GM21619 (cell line): ENCODE data around the gene PACC1.
"Not testable (repeated sequence)": the region's sequence is repeated elsewhere in the genome, so short reads cannot be mapped to it uniquely, and the experiment has no call there.

Experiments
- ATAC-seq: cut with Tn5 transposase; IDR thresholded peaks from one replicate; pipeline ENCODE4 v1.9.1; 2021; ENCODE audit not compliant: unreplicated experiment

Gene PACC1

DNA sequence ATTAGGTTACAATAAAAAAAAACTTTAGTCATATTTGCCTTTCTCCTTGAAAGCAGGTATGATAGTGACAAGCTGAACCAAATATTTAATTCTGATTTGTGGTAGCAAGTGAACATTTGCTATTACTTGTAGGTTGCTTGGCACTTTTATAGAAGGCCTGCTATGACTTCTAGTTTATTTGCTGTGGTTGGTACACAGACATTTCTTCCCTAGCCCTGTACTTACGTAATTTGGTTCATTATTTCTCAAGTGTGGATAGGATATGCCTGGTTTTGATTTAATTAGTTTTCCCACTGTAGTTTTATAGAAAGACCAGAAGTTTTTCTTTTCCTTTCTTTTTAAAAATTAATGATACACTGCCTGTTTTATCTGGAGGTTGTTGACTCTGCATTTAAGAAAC lies 73.6 kb downstream of the PACC1 start:
- no peak for ATAC-seq

DNA sequence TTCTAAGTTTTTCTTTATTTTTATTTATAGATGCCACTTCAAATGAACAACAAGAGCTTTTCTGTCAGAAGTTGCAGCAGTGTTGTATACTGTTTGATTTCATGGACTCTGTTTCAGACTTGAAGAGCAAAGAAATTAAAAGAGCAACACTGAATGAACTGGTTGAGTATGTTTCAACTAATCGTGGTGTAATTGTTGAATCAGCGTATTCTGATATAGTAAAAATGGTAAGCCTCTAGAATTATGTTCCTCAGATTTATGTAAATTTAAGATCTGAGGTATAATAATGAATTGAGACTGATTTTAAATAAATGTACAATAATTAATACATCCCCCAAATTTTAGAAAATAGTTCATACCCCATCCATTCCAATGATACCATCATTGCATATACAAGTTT lies 85.6 kb downstream of the PACC1 start:
- ATAC-seq: no peak

DNA sequence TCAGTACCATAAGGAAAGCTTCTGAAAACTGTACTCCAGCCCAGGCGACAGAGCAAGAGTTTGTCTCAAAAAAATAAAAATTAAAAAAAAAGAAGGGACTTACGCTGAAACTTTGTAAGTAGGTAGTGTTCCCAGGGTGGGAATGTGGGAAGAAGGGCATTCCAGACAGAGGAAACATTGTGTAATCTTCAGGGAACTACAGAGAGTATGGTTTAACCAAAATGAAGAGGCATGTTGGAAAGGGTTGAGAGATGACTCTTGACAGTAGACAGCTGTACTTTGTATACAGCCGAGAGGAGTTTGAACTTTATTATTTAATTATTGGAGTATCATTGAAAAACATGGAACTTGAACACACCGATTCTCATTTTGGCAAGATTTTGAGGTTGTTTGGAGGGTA lies 86.4 kb downstream of the PACC1 start:
- ATAC-seq: no peak

DNA sequence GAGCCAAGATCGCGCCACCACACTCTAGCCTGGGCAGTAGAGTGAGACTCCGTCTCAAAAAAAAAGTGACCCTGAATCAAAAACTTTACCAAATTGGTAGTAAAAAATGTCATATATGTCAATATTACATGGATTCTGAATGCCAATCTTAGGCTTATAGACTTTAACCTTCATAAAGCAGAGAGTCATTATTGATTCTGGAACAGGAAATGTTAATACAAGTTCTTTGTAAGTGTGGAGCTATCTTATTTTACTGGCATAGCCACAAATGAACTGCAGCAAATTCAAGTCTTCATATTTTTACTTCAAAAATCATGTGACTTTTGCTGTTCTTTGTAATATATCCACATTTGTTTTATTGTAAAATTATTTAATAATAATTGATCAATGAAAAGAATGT lies 88.1 kb downstream of the PACC1 start:
- no peak for ATAC-seq

DNA sequence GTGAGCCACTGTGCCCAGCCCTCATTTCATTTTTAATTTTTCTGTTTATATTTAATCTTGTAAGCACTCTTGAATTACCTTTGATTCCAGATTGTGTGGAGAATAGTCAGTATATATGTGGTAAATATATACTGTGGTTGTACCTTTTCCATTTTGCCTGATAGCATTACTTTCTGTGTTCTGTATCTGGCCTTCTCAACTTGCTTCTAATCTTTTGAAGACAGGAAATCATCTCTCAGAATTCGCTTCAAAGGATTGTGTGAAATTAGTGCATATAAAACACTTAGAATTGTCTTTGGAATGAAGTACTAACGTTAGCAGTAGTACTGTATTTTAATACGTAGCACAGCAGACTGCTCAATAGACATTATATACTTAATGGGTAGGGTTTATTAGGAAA lies 91.6 kb downstream of the PACC1 start:
- ATAC-seq: no peak

DNA sequence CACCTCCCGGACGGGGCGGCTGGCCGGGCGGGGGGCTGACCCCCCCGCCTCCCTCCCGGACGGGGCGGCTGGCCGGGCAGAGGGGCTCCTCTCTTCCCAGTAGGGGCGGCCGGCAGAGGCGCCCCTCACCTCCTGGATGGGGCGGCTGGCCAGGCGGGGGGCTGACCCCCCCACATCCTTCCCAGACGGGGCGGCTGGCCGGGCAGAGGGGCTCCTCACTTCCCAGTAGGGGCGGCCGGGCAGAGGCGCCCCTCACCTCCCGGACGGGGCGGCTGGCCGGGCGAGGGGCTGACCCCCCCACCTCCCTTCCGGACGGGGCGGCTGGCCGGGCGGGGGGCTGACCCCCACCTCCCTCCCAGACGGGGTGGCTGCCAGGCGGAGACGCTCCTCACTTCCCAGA lies 93.7 kb downstream of the PACC1 start:
- ATAC-seq: not testable (repeated sequence)

DNA sequence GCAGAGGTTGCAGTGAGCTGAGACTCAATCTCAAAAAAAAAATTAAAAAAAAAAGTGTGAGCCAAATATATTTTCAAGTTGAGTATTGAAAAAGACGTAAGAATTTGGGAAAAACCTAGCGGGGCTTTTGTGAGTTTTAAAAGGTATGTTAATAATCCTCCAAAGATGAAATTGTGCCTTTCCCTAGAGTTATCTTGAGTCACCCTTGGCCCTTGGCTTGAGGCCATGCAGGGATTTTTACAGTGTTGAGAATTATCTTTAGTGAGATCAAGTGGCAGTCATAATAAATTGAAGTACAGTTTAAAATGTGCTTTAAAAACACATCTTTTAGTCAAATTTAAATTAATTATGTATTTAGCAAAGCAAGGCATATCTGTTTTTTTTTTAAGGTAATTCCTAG lies 96.8 kb downstream of the PACC1 start:
- no peak for ATAC-seq

DNA sequence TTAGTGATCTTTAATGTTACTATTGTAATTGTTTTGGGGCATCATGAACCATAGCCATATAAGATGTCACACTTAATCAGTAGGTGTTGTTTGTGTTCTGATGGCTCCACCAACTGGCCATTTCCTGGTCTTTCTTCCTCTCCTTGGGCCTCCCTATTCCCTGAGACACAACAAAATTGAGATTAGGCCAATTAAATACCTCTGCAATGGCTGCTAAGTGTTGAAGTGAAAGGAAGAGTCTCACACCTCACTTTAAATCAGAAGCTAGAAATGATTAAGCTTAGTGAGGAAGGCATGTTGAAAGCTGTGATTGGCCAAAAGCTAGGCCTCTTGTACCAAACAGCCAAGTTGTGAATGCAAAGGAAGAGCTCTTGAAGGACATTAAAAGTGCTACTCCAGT lies 98.8 kb downstream of the PACC1 start:
- ATAC-seq: peak; percentile 62

DNA sequence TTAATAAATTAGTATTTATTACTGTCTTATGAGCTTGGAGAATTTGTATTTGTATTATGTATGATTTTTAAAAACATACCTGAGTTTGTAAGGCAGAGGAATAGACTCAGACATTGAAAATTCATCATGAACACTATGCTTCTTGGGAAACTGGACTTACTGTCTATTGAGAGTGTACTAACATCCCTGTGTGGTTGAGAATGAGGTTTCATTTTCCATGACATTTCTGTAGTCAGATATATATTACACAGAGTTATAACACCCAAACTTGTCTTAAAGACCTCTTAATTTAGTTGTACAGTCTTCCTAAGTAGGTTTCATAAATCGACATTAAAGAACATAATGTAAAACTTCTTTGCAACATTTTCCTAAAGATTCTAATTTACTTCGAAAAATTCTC lies 99.5 kb downstream of the PACC1 start:
- ATAC-seq: no peak
